ENCODE results near the gene ALDH6A1.

DNA sequence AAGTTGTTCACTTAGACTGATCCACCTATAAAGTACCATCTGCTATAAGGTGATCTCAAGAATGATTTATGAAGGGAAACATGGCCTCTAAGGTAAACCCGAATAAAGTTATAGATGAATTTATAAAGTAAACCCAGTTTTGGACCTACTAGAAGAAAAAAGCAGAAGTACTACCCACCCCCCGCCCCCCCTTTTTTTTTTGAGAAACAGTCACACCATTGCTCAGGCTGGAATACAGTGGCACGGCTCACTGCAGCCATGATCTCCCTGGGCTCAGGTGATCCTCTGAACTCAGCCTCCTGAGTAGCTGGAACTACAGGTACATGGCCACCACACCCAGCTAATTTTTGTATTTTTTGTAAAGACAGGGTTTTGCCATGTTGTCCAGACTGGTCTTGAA lies 69.1 kb downstream of the ALDH6A1 start:
- TF ChIP-seq POLR2A (IDR thresholded peaks at IDR 0.05), result no peak
- TF ChIP-seq, protein P1, sequence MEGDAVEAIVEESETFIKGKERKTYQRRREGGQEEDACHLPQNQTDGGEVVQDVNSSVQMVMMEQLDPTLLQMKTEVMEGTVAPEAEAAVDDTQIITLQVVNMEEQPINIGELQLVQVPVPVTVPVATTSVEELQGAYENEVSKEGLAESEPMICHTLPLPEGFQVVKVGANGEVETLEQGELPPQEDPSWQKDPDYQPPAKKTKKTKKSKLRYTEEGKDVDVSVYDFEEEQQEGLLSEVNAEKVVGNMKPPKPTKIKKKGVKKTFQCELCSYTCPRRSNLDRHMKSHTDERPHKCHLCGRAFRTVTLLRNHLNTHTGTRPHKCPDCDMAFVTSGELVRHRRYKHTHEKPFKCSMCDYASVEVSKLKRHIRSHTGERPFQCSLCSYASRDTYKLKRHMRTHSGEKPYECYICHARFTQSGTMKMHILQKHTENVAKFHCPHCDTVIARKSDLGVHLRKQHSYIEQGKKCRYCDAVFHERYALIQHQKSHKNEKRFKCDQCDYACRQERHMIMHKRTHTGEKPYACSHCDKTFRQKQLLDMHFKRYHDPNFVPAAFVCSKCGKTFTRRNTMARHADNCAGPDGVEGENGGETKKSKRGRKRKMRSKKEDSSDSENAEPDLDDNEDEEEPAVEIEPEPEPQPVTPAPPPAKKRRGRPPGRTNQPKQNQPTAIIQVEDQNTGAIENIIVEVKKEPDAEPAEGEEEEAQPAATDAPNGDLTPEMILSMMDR (IDR thresholded peaks at IDR 0.05), result no peak
